Memory B cell (primary cell): ENCODE data around the gene NBPF26.
A peak's percentile ranks its signal among the peaks of the same experiment; 100 is the strongest.
"Not testable (repeated sequence)": the region's sequence is repeated elsewhere in the genome, so short reads cannot be mapped to it uniquely, and the experiment has no call there.

Experiments
- ATAC-seq: fragments of 150-1000 bp; cut with Tn5 transposase; 2 replicates; pipeline ENCODE4 v1.10.0; 2021; ENCODE audit warnings: low read depth, mild to moderate bottlenecking, moderate library complexity
- DNase-seq, 2 donors: peaks; one replicate each; pipeline ENCODE4 v3.0.0; 2022; ENCODE audit warnings: low spot score in 2 of 2
- H3K27ac Mint-ChIP-seq: one replicate; pipeline ENCODE4 v1.8.0; 2022; ENCODE audit warnings: mild to moderate bottlenecking, moderate library complexity, mixed read lengths
- H3K27me3 Mint-ChIP-seq: one replicate; pipeline ENCODE4 v1.8.0; 2022; ENCODE audit warnings: mixed read lengths
- H3K36me3 Mint-ChIP-seq: one replicate; pipeline ENCODE4 v1.8.0; 2022; ENCODE audit warnings: mild to moderate bottlenecking, mixed read lengths
- H3K4me1 Mint-ChIP-seq: one replicate; pipeline ENCODE4 v1.8.0; 2022; ENCODE audit warnings: mixed read lengths
- H3K4me3 Mint-ChIP-seq: one replicate; pipeline ENCODE4 v1.8.0; 2022; ENCODE audit warnings: mild to moderate bottlenecking, moderate library complexity, mixed read lengths
- H3K9me3 Mint-ChIP-seq: one replicate; pipeline ENCODE4 v1.8.0; 2022; ENCODE audit warnings: mixed read lengths

NBPF26 gene

DNA sequence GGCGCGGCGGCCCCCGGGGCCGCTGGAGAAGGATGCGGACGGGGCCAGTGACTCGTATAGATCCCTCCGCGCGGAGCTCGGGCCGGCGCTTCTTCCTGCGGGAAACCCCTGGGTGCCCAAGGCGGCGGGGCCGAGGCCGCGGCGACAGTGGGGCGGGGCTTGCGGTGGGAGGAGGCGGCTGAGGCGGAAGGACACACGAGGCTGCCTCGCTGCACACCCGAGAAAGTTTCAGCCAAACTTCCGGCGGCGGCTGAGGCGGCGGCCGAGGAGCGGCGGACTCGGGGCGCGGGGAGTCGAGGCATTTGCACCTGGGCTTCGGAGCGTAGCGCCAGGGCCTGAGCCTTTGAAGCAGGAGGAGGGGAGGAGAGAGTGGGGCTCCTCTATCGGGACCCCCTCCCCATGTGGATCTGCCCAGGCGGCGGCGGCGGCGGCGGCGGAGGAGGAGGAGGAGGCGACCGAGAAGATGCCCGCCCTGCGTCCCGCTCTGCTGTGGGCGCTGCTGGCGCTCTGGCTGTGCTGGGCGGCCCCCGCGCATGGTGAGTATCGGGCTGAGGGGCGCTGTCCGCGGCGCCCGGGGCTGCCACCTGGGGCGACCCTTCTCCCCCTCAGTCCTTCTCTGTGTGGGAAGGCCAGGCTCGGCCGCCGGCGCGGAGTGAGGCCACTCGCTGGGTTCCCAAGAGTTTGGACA lies at the start of gene NBPF26:
Gene NBPF26 (plus strand): TSS at position 231 of the 688 bp plus-strand sequence.
- not testable (repeated sequence) for H3K27ac Mint-ChIP-seq
- DNase-seq, result peak in 1 of 2 donors; percentile 78

DNA sequence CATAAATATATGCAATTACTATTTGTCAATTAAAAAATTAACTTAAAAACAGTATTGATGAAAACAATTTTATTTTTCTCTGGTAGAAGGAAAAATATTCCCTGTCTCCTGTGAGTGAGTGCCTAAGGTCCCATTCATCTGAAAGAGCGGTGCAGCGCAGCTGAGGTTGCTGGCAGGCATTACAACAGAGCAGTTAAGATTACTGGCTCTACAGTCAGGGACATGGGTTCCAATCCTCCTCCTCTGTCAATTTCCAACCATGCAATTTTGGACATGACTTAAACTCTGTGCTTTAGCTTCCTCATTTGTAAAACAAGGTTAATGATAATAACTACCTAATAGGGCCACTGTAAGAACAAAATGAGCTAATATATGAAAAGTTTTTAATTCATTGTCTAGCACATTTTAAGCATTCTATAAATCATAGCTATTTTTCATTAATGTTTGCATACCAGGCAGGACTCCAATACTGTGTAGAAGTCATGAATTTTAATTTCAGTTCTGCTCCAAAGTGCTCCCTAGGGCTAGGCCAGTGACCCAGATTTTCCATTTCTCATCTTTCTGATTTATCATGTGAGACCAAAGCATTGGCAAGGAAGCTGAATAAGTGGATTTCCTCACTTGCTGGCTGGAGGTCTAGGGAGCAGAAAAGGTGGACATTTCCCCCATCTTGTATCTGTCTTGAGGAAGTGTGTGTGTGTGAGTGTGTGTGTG lies 43.5 kb upstream of the NBPF26 start:
- H3K9me3 Mint-ChIP-seq, DNase-seq, H3K36me3 Mint-ChIP-seq: not testable (repeated sequence)

More for the DNA sequence above, at the start of gene NBPF26:
- H3K4me3 Mint-ChIP-seq, result peak within 1 kb of the TSS; percentile 78
- peak; percentile 84 for ATAC-seq
- H3K9me3 Mint-ChIP-seq, H3K4me1 Mint-ChIP-seq, H3K36me3 Mint-ChIP-seq, H3K27me3 Mint-ChIP-seq: not testable (repeated sequence)

DNA sequence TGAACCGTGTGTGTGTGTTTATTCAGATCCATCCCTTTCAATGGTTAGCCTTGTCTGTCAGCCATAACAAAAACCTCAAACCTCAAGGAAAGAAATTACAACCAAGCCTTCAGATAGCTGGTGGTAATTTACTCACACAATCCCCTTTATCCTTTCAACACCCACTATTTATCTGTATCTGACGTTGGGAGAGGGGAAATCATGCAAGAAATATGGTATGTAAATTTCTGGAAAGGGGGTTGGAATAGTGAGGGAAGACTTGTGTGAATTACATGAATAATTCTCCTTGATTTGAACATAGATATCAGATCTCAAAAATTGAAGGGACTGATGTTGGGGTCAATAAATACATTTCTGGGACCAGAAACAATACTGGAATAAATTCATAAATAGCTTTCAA lies 42.8 kb upstream of the NBPF26 start:
- H3K4me1 Mint-ChIP-seq, H3K27ac Mint-ChIP-seq, ATAC-seq, H3K9me3 Mint-ChIP-seq, H3K27me3 Mint-ChIP-seq, H3K36me3 Mint-ChIP-seq, DNase-seq, H3K4me3 Mint-ChIP-seq: not testable (repeated sequence)

More for the DNA sequence above, 43.5 kb upstream of the NBPF26 start:
- ATAC-seq, H3K4me1 Mint-ChIP-seq, H3K27ac Mint-ChIP-seq, H3K27me3 Mint-ChIP-seq, H3K4me3 Mint-ChIP-seq: not testable (repeated sequence)

DNA sequence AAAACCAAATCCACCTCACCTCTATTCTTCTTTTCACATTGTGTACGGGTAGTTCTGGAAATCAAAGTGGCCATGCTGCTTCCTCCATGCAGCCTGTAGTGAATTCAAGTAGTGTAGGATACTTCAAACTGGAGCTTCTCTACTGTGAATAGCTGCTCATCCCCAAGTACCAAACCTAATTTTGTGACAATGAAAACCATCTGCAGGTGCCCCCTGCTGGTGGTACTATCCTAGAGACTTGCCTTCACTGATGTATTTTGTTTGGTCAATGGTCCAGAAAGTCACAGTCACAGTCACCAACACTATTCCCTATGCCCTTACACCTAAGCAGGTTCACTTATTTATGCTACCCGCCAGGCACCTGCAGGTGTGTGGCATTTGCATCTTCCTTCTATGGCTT lies 39.3 kb upstream of the NBPF26 start:
- not testable (repeated sequence) for H3K27ac Mint-ChIP-seq, H3K4me3 Mint-ChIP-seq, H3K27me3 Mint-ChIP-seq, DNase-seq, H3K9me3 Mint-ChIP-seq, H3K36me3 Mint-ChIP-seq, H3K4me1 Mint-ChIP-seq
- peak; percentile 78 for ATAC-seq

DNA sequence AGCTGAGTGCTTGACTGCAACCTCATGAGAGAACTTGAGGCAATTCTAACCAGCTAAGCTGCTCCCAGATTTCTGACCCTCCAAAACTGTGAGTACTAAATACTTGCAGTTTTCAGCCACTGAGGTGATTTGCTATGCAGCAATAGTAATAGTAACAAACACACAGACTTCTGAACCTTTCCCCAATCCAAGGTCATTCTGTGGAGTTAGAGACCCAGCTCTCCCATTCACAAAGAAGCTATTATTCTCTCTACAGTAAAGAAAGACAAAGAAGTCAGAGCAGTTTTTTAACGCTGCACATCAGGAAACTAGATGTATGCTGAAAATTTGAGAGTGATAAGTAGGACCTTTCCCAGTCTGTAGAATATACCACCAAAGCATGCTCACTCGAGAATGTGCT lies 38.1 kb upstream of the NBPF26 start:
- DNase-seq, H3K4me1 Mint-ChIP-seq, H3K9me3 Mint-ChIP-seq, ATAC-seq, H3K4me3 Mint-ChIP-seq, H3K36me3 Mint-ChIP-seq, H3K27ac Mint-ChIP-seq, H3K27me3 Mint-ChIP-seq: not testable (repeated sequence)

DNA sequence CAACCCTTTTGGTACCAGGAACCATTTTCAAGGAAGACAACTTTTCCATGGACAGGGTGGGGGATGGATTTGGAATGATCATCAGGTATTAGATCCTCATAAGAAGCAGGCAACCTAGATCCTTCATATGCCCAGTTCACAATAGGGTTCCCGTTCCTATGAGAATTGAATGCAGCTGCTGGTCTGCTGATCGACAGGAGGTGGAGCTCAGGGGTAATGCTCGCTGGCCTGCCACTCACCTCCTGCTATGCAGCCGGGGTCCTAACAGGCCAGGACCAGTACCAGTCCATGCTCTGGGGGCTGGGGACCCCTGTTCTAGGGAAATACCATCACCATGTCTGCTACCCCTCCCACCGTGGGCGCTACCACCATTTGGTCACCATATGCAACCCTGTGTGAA lies 36.5 kb upstream of the NBPF26 start:
- not testable (repeated sequence) for H3K27me3 Mint-ChIP-seq, H3K27ac Mint-ChIP-seq, ATAC-seq, H3K36me3 Mint-ChIP-seq, H3K4me3 Mint-ChIP-seq, DNase-seq, H3K4me1 Mint-ChIP-seq, H3K9me3 Mint-ChIP-seq

DNA sequence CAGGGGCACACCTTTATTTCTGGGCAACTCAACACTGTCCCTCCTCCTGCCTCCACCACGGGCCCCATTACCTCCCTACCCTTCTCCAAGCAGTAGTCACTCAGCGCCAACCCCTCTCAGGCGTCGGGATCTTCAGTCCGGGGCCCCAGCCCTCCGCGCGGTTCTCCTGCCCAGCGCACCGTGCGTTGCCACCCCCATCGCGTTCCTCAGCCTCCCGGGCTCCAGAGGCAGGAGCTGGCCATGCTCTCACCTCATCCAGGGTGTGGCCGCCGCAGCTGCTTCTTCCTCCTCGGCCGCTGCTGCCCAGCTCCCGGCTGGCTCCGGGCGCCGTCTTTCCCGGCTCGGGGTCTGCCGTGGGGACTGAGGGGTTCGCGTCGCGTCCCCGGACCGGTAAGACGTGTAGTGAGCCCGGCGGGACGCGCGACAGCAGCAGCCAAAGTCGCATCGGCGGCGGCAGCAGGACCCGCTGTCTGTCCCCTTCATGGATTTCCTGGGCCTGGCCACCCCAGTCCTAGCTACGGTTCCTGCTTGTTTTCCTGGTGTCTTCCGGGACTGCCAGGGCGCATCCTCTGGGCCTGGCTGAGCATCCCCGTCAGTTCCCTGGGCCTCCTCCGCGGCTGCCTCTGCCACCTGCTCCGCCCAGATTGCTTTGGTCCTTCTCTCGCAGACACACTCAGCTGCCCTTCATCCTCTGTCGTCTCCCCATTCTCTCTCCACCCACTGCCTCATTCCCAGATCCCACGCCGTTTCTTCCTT lies 22.8 kb upstream of the NBPF26 start:
- H3K27me3 Mint-ChIP-seq, ATAC-seq, H3K27ac Mint-ChIP-seq, H3K4me1 Mint-ChIP-seq, H3K36me3 Mint-ChIP-seq, H3K9me3 Mint-ChIP-seq, H3K4me3 Mint-ChIP-seq, DNase-seq: not testable (repeated sequence)

DNA sequence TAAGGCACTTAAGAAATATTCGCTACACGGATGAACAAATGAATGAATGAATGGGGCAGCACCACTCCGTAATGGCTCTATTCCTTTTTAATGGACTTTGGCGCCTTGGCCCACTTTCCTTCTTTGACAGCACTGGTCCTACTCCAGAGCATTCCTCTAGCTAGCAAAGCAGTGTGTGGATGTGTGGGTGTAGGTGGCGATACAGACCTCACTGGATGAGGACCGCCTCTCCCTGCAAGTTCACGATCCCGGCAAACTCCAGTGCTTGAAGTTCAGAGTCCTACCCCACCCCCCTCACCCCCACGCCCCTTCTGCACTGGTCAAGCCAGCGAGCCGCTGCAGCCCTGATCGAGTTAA lies 409 bp upstream of the NBPF26 start:
- H3K4me1 Mint-ChIP-seq, DNase-seq, H3K36me3 Mint-ChIP-seq, H3K9me3 Mint-ChIP-seq, H3K27me3 Mint-ChIP-seq, H3K27ac Mint-ChIP-seq: not testable (repeated sequence)
- peak overlapping the region; percentile 74 for H3K4me3 Mint-ChIP-seq
- peak; percentile 46 for ATAC-seq

DNA sequence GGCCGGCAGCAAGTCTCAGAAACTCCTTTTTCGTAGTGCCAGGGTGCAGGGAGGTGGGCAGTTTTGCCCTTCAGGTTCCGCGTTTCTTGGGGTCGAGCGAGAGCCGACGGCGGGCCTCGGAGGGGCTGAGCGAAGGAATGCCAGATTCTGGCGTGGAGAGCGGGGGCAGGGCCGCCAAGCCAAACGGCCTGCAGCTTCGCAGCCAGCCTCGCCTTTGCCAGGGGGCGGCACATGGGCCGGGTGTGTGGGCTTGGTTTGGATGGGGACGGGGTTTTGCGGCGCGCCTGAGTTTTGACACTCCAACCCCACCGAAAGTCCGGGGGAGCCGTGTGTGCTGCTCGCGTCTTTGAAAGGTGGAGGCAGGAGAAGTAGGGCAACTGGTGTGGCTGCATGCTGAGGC lies 762 bp downstream of the NBPF26 start:
- H3K36me3 Mint-ChIP-seq, result not testable (repeated sequence)

DNA sequence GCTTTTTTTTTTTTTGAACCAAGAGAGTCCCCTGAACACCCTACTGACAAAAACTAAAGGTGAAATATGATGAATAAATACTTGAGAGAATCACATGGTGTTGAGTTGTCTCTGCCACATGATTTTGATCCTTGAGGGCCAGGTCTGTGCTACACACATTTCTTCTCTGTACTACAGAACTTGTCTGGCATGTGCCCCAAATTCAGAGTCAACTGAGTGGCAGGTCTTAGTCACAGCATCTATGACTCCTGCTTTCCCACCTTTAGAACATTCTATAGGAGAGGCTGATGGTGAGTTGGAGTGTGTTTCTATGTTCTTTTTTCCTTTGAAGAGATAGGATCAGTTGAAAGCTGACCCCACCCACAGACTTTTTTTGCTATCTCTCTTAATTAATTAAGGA lies 5.1 kb downstream of the NBPF26 start:
- not testable (repeated sequence) for H3K27ac Mint-ChIP-seq, ATAC-seq, H3K36me3 Mint-ChIP-seq, H3K9me3 Mint-ChIP-seq, H3K4me3 Mint-ChIP-seq, H3K27me3 Mint-ChIP-seq, DNase-seq, H3K4me1 Mint-ChIP-seq

More for the DNA sequence above, 762 bp downstream of the NBPF26 start:
- ATAC-seq, H3K27ac Mint-ChIP-seq, H3K4me1 Mint-ChIP-seq, DNase-seq, H3K9me3 Mint-ChIP-seq, H3K27me3 Mint-ChIP-seq: not testable (repeated sequence)
- peak overlapping the region; percentile 78 for H3K4me3 Mint-ChIP-seq

DNA sequence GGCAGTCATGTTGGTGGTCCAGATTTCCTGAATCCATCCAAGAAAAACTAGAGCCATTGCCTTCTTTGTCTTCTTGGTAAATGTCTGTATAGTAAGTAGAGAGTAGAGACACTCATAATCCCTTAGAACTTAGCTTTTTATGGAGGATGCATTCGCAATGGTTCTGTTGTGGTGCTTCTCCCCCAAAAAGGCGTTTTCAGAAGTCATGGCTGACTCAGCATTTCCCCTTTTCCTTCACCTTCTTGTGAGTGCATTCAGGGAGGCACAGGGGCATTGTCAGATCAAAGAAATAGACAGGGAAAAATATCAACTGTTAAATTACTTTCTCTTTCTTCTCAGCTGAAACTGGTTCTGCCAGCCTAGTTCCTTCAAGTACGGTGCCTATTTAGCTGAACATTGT lies 45.3 kb downstream of the NBPF26 start:
- H3K4me1 Mint-ChIP-seq, H3K4me3 Mint-ChIP-seq, H3K27ac Mint-ChIP-seq, H3K36me3 Mint-ChIP-seq, H3K27me3 Mint-ChIP-seq, H3K9me3 Mint-ChIP-seq, ATAC-seq: not testable (repeated sequence)
- DNase-seq, result peak in 1 of 2 donors; percentile 2

DNA sequence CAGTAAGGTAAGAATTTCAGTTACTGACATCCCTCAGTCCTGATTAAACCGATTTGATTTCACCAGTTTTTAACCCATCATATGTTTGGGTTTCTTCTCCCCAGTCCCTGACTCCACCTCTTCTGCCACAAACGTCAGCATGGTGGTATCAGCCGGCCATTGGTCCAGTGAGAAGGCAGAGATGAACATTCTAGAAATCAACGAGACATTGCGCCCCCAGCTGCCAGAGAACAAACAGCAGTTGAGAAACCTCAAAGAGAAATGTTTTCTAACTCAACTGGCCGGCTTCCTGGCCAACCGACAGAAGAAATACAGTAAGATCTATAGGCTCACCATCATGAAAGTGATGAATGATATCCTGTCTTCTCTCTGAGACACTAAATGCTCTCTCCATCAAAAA lies 81.7 kb downstream of the NBPF26 start:
- H3K27ac Mint-ChIP-seq, H3K36me3 Mint-ChIP-seq, H3K27me3 Mint-ChIP-seq, ATAC-seq, H3K4me3 Mint-ChIP-seq, H3K4me1 Mint-ChIP-seq, H3K9me3 Mint-ChIP-seq, DNase-seq: not testable (repeated sequence)

DNA sequence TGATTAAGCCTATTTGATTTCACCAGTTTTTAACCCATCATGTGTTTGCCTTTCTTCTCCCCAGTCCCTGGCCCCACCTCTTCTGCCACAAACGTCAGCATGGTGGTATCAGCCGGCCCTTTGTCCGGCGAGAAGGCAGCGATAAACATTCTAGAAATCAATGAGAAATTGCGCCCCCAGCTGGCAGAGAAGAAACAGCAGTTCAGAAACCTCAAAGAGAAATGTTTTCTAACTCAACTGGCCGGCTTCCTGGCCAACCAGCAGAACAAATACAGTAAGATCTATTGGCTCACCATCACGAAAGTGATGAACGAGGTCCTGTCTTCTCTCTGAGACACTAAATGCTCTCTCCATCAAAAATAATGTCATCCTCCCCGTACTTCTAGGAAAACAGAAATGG lies 88.1 kb downstream of the NBPF26 start:
- ATAC-seq, H3K9me3 Mint-ChIP-seq, H3K27me3 Mint-ChIP-seq, H3K4me1 Mint-ChIP-seq, H3K4me3 Mint-ChIP-seq, H3K36me3 Mint-ChIP-seq: not testable (repeated sequence)
- peak in 1 of 2 donors; percentile 35 for DNase-seq
- peak overlapping the region; percentile 38 for H3K27ac Mint-ChIP-seq

DNA sequence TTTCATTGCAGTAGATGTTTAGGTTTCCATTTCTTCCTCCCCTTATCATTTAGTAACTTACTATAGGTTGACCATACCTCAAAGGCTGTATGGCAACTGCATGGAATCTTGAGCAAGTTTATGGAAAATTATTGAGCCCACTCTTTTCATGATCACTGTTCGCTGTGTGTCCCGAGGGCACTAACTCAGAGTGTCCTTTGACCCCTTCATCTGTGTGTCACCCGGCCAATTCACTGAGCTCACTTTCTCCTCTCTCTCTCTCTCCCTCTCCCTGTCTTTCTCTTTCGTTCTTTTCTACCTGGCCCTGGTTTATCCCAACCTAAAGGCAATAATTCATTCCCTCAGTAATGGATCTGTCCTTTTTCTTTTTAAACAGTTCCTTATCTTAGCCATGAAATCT lies 101.3 kb downstream of the NBPF26 start:
- not testable (repeated sequence) for ATAC-seq, DNase-seq, H3K4me1 Mint-ChIP-seq

More for the DNA sequence above, 101.3 kb downstream of the NBPF26 start:
- H3K27ac Mint-ChIP-seq, H3K27me3 Mint-ChIP-seq, H3K9me3 Mint-ChIP-seq, H3K36me3 Mint-ChIP-seq, H3K4me3 Mint-ChIP-seq: not testable (repeated sequence)
